Epithelial cell of esophagus (primary cell): ENCODE results near the gene METTL24.

Experiments used
- DNase-seq: peaks from one replicate; pipeline ENCODE4 v3.0.0; 2010; ENCODE audit warnings: low read depth
- H3K4me3 ChIP-seq: 2 replicates; pipeline ENCODE4 v1.5.1; 2011; ENCODE audit warnings: mild to moderate bottlenecking, low read length, control low read depth
- TF ChIP-seq, protein P1 (sequence below): IDR thresholded peaks from 2 replicates; pipeline ENCODE4 v1.5.1; 2011; ENCODE audit warnings: low read depth, mild to moderate bottlenecking, low read length, control low read depth, inconsistent platforms; ENCODE audit not compliant: insufficient read depth; ENCODE audit errors: missing control alignments

Gene METTL24

DNA sequence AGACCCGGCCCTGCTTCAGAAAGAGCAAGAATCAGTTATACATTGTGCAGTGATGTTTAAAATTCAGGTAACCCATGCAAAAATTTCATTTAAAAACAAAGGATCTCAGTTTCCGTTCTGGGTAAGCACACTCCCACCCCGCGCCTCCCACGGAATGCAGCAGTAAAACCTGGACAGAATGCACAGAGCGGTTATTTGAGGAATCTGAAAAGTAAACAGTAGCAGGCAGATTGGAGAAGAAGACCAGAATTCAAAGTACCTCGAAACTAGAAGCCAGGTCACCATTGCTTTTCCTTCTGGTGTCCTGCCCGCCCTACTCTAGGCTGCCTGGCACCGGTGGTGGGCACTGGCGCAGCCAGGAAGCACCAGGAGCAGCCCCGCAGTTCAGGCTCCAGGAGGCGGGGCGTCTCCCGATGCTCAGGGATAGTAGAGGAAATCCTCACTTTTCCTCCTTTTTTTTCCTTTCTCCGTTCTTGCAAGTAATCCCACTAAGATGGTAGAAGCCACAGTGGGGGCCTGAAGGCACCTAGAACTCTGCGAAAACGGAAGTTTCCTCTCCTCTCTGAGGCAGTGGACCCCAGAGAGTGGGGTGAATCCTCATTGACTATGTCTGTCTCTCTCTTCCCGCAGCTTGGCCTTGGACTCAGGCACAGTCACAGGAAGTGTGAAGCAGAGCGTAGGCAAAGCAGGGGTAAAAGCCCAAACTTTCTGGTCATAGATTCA lies 28.3 kb downstream of the METTL24 start:
- TF ChIP-seq, protein P1, sequence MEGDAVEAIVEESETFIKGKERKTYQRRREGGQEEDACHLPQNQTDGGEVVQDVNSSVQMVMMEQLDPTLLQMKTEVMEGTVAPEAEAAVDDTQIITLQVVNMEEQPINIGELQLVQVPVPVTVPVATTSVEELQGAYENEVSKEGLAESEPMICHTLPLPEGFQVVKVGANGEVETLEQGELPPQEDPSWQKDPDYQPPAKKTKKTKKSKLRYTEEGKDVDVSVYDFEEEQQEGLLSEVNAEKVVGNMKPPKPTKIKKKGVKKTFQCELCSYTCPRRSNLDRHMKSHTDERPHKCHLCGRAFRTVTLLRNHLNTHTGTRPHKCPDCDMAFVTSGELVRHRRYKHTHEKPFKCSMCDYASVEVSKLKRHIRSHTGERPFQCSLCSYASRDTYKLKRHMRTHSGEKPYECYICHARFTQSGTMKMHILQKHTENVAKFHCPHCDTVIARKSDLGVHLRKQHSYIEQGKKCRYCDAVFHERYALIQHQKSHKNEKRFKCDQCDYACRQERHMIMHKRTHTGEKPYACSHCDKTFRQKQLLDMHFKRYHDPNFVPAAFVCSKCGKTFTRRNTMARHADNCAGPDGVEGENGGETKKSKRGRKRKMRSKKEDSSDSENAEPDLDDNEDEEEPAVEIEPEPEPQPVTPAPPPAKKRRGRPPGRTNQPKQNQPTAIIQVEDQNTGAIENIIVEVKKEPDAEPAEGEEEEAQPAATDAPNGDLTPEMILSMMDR: no peak
- peak overlapping the region; percentile 4 for H3K4me3 ChIP-seq
- DNase-seq: no peak

DNA sequence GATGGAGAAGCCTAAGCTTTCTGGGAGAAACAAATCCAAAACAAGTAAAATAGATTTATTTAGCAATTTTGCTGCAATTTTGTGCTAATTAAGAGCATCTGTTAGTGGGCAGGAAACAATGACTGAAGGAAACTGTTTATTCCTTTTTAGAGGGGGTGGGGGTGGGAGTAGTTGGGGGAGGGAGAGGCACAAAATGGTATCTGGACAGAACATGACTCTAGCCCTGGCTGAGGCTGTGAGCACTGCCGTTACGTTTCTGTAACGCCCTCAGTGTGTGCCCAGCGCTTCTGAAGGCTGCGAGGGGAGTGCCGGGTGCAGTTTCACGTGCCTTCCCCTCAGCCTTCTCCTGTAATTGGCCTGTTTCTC lies 28.8 kb downstream of the METTL24 start:
- no peak overlapping the region for H3K4me3 ChIP-seq

DNA sequence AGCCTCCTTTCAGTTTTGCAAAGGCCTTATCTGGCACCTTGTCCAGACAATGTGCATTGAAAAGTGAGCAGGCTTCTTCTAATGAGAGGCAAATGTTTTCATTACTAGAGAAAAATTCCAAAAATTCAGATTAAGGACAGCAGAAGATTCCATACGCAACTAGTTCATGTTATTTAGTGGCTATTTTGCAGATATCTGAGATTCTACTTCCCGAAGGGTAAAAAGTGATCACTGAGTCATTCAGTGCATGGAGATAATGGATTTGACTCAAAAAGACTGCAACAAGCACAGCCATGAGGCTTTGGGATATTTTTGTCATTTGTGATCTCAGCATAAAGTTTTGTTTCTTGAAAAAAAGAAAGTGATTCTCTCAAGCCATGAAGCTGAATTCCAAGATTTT lies 29.9 kb downstream of the METTL24 start:
- H3K4me3 ChIP-seq: no peak overlapping the region
- no peak for DNase-seq
- TF ChIP-seq, protein P1: no peak

More for the DNA sequence above, 28.8 kb downstream of the METTL24 start:
- no peak for DNase-seq
- TF ChIP-seq, protein P1: no peak

DNA sequence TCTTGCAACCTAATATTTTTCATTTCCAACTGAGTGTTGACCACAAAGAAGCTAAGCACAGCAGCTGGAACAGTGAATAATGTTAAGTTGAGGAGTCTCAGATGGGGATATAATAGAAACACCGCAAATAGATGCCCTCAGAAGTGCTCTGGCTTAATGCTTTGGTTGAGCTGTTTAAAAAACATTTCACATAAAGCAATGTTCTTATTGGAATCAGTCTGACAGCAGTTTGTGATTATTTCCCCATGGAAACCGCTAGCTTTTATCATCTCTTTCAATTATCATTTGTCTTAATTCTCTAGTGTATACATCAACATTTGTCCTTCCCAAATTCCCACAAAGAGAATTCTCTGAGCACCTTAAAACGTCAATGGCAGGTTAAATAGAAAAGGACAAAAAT lies 30.8 kb downstream of the METTL24 start:
- TF ChIP-seq, protein P1: no peak
- no peak overlapping the region for H3K4me3 ChIP-seq
- no peak for DNase-seq

DNA sequence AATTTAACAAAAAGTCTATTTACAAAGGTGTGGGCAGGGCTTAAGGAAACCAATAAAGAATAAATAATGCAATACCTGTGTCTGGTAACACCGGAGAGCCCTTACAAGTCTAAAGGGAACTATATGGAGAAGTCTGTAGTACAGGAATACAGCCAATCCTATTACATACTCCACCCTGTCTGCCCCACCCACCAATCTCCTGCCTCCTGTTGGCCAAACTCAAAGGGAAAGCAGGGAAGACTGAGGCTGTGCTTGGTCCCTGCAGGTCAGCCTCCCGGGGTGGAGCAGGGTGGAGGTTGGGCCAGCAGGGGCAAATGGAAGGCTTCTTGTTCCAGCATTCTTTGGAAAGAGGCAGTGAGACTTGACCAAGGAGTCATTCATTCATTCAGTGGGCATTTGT lies 31.5 kb downstream of the METTL24 start:
- TF ChIP-seq, protein P1: no peak
- DNase-seq: no peak
- no peak overlapping the region for H3K4me3 ChIP-seq

DNA sequence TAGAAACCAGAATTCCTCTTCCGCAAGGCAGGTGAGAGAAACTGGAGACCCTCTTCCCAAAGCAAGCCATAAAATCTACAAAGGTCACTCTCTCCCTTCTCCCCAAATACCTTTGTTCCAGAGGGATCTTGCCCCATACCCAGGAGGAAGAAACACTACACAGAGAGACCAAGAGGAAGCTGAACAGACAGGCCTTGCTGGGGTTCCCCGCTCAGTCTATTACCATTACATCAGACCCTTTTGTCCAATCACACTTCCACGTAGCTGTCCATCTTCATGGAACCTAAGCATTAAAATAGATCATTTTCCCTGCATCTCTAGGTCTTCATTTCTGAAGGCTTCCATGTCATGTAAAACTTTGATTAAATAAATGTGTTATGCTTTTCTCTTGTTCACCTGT lies 32.1 kb downstream of the METTL24 start:
- TF ChIP-seq, protein P1: no peak
- DNase-seq: no peak
- H3K4me3 ChIP-seq: no peak overlapping the region

DNA sequence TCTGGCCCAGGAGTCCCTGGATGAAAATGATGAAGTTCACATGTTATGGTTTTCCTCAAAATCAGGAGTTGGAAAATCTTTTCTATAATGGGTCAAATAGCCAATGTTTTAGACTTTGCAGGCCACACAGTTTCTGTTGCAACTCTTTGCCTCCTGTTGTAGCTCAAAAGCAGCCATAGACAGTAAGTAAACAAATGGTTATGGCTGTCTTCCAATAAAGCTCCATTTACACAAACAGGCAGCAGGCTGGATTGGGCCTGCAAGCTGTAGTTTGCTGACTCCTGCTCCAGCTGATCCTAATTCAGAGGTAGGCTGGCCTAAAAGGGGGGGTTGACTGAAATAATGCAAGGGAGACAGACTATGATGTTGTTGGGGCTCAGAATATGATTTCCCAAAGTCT lies 33.0 kb downstream of the METTL24 start:
- DNase-seq: peak; percentile 13
- no peak overlapping the region for H3K4me3 ChIP-seq
- TF ChIP-seq, protein P1: no peak
